GM12878 (cell line): ENCODE data around the gene SLC2A9. TPM values are rescaled to one million over a fixed set of nuclear protein-coding genes. Genes with fewer than 3 reads are reported as not detected.

ENCODE experiments used
- ATAC-seq: fragments of 200-7000 bp; cut with Tn5 transposase; 3 replicates; pipeline ENCODE4 v1.9.1; 2020; ENCODE audit warnings: mild to moderate bottlenecking, moderate library complexity
- BruUV-seq: library from RNA; stranded (reverse); fragments of 400-500 nt; replicated peaks from 2 replicates; lab custom pipeline; 2021; lab: Mats Ljungman, UMichigan
- CTCF ChIA-PET: fragments of 300-600 bp; sonication (Branson Sonifier 250); formaldehyde crosslinking; extraction: SDS; loops from one replicate; lab custom pipeline; 2021; ENCODE audit warnings: inconsistent platforms; lab: Yijun Ruan, JAX
- POLR2A ChIA-PET: fragments of 350-600 bp; formaldehyde crosslinking; extraction: SDS; loops from one replicate; lab custom pipeline; 2021; ENCODE audit warnings: inconsistent platforms; lab: Charles Lee
- RAD21 ChIA-PET: fragments of 300-600 bp; sonication (Branson Sonifier 250); formaldehyde crosslinking; loops from one replicate; lab custom pipeline; 2023; ENCODE audit warnings: antibody characterized with exemption; ENCODE audit not compliant: unreplicated experiment; lab: Charles Lee
- SMC1A ChIA-PET: fragments of 300-600 bp; sonication (Branson Sonifier 250); formaldehyde crosslinking; loops from one replicate; lab custom pipeline; 2023; ENCODE audit not compliant: unreplicated experiment, uncharacterized antibody; lab: Charles Lee
- DNase-seq: peaks from one replicate; pipeline ENCODE4 v3.0.0-alpha.2; 2011; ENCODE audit warnings: low read depth, low spot score
- FAIRE-seq: peaks from 3 replicates; lab custom pipeline; 2011; peaks lifted over from hg19 to GRCh38; lab: Jason Lieb, UNC
- H2AFZ ChIP-seq: 2 replicates; pipeline ENCODE4 v1.6.0; 2011; ENCODE audit warnings: low read depth, low read length, control low read depth; ENCODE audit not compliant: control insufficient read depth
- H3K27ac ChIP-seq: 2 replicates; pipeline ENCODE4 v1.5.1; 2011; ENCODE audit warnings: control low read depth; ENCODE audit not compliant: control insufficient read depth, insufficient read depth
- H3K27me3 ChIP-seq, 2 experiments: replicated peaks in 1 of 2; 2 replicates each; pipeline versions ENCODE4 v1.6.0 to v1.6.1; 2011; ENCODE audit warnings: low read length in 1 of 2; ENCODE audit not compliant: control insufficient read depth in 2 of 2, insufficient read depth in 2 of 2
- H3K36me3 ChIP-seq, 2 experiments: 2 replicates each; pipeline ENCODE4 v1.5.1; 2011; ENCODE audit warnings: low read length in 1 of 2; ENCODE audit not compliant: control insufficient read depth in 2 of 2, insufficient read depth in 2 of 2
- H3K4me1 ChIP-seq: 2 replicates; pipeline ENCODE4 v1.6.1; 2011; ENCODE audit warnings: mild to moderate bottlenecking, low read length, moderate library complexity, mixed read lengths; ENCODE audit not compliant: control insufficient read depth, insufficient read depth
- H3K4me2 ChIP-seq: 2 replicates; pipeline ENCODE4 v1.6.0; 2011; ENCODE audit warnings: control low read depth; ENCODE audit not compliant: control insufficient read depth, insufficient read depth
- H3K4me3 ChIP-seq: fragments of 200-600 bp; sonication (generic); 2 replicates; pipeline ENCODE4 v1.5.1; 2016
- H3K79me2 ChIP-seq: 2 replicates; pipeline ENCODE4 v1.6.0; 2011; ENCODE audit warnings: low read length; ENCODE audit not compliant: control insufficient read depth, insufficient read depth
- H3K9ac ChIP-seq: 2 replicates; pipeline ENCODE4 v1.8.0; 2011; ENCODE audit warnings: low read length, control low read depth, mixed read lengths; ENCODE audit not compliant: control insufficient read depth, insufficient read depth
- H3K9me3 ChIP-seq: replicated peaks from 3 replicates; pipeline ENCODE4 v1.5.1; 2011; ENCODE audit warnings: mild to moderate bottlenecking, low read length; ENCODE audit not compliant: control insufficient read depth, insufficient read depth
- H4K20me1 ChIP-seq: 2 replicates; pipeline ENCODE4 v1.6.0; 2011; ENCODE audit not compliant: control insufficient read depth, insufficient read depth
- CBFB ChIP-seq: IDR thresholded peaks from 2 replicates; pipeline ENCODE4 v1.6.1; 2016; ENCODE audit warnings: antibody characterized with exemption, low read depth
- GABPA ChIP-seq: IDR thresholded peaks from 2 replicates; pipeline ENCODE4 v1.6.1; 2014; ENCODE audit warnings: antibody characterized with exemption, low read depth, mild to moderate bottlenecking, inconsistent platforms
- HDAC6 ChIP-seq: fragments of 200-600 bp; sonication (generic); IDR thresholded peaks from one replicate; pipeline ENCODE4 v1.8.0; 2017; ENCODE audit warnings: antibody characterized with exemption; ENCODE audit not compliant: unreplicated experiment
- IKZF1 ChIP-seq: fragments of 450-650 bp; conservative IDR thresholded peaks from 2 replicates; pipeline ENCODE4 v1.6.1; 2017; ENCODE audit warnings: antibody characterized with exemption, mild to moderate bottlenecking
- KLF5 ChIP-seq: fragments of 450-650 bp; IDR thresholded peaks from 2 replicates; pipeline ENCODE4 v1.6.1; 2014; ENCODE audit warnings: mild to moderate bottlenecking; ENCODE audit not compliant: partially characterized antibody
- MTA2 ChIP-seq: fragments of 450-650 bp; IDR thresholded peaks from 2 replicates; pipeline ENCODE4 v1.6.1; 2016; ENCODE audit warnings: low read depth, mild to moderate bottlenecking, moderate library complexity
- NR2F1 ChIP-seq: fragments of 450-650 bp; conservative IDR thresholded peaks from 2 replicates; pipeline ENCODE4 v1.6.1; 2017; ENCODE audit warnings: mild to moderate bottlenecking
- SMC3 ChIP-seq: IDR thresholded peaks from 2 replicates; pipeline ENCODE4 v1.6.1; 2011; ENCODE audit warnings: low read length, improper control_type of control experiment, borderline replicate concordance
- SREBF1 ChIP-seq: IDR thresholded peaks from 2 replicates; pipeline ENCODE4 v1.6.1; 2012; ENCODE audit warnings: mild to moderate bottlenecking, low read length
- SREBF2 ChIP-seq: IDR thresholded peaks from 2 replicates; pipeline ENCODE4 v1.6.1; 2012; ENCODE audit warnings: mild to moderate bottlenecking, low read length
- WGBS: methylation state at CpG from one replicate; pipeline ENCODE4 v1.1.6; 2016; ENCODE audit warnings: low lambda C conversion rate; ENCODE audit not compliant: insufficient replicate concordance, insufficient coverage; ENCODE audit errors: missing lambda C conversion rate; 5-methylcytosine and 5-hydroxymethylcytosine counted together
- in situ Hi-C: fragments of 300-500 bp; cut with MboI; formaldehyde crosslinking; loops from 9 replicates; pipeline ENCODE4 v1.14.3; 2018; ENCODE audit warnings: mixed read lengths
- intact Hi-C: fragments of 100-400 bp; cut with micrococcal nuclease; formaldehyde crosslinking; loops from one replicate; pipeline ENCODE4 v1.14.2; 2022; ENCODE audit not compliant: unreplicated experiment
- polyA plus RNA-seq, 11 experiments: library from polyadenylated mRNA; depleted of rRNA in 4 of 11; unstranded in 6 of 11; stranded (reverse) in 5 of 11; fragments of >200 nt; fragmentation: Nextera tagmentation in 4 of 11; fragmentation: Illumina TruSeq in 1 of 11; extraction: Ambion mirVana in 4 of 11; extraction: Trizol in 1 of 11; gene quantifications; 1 replicate in 1 of 11; 2 replicates in 10 of 11; pipeline versions ENCODE4 v1.2.1 to v1.2.3, GENCODE V29; 2011 to 2016; ENCODE audit warnings: inconsistent platforms in 2 of 11, missing spikeins in 2 of 11, low read depth in 1 of 11
- total RNA-seq, 4 experiments: library from RNA; depleted of rRNA in 3 of 4; stranded (reverse); fragments of >200 nt in 3 of 4; fragmentation: Illumina TruSeq in 1 of 4; extraction: Trizol in 1 of 4; gene quantifications; 2 replicates each; pipeline versions ENCODE4 v1.2.1 to v1.2.3, GENCODE V29; 2013 to 2021
- TF ChIP-seq, protein P1 (sequence below): fragments of 450-650 bp; IDR thresholded peaks from 2 replicates; pipeline ENCODE4 v1.6.1; 2016; ENCODE audit warnings: mild to moderate bottlenecking
- TF ChIP-seq, protein P2 (sequence below): IDR thresholded peaks from 2 replicates; pipeline ENCODE4 v1.6.1; 2011; ENCODE audit warnings: low read depth, mild to moderate bottlenecking, low read length, moderate library complexity, borderline replicate concordance; ENCODE audit errors: extremely low read depth
- TF ChIP-seq, protein P3 (sequence below): IDR thresholded peaks from 2 replicates; pipeline ENCODE4 v1.6.1; 2011; ENCODE audit warnings: borderline replicate concordance, low read depth, mild to moderate bottlenecking, moderate library complexity, low read length; ENCODE audit not compliant: insufficient read depth, poor library complexity, severe bottlenecking
- TF ChIP-seq, protein P4 (sequence below): fragments of 450-650 bp; IDR thresholded peaks from 2 replicates; pipeline ENCODE4 v1.6.1; 2017; ENCODE audit warnings: low read depth, mild to moderate bottlenecking, moderate library complexity

SLC2A9 gene
- total and polyA plus RNA-seq, 10 of the 15 experiments (the other 5 are each of a cell fraction or from before 2014, with no cell fraction given): 0.28 to 2.8 (median 1.2) TPM

DNA sequence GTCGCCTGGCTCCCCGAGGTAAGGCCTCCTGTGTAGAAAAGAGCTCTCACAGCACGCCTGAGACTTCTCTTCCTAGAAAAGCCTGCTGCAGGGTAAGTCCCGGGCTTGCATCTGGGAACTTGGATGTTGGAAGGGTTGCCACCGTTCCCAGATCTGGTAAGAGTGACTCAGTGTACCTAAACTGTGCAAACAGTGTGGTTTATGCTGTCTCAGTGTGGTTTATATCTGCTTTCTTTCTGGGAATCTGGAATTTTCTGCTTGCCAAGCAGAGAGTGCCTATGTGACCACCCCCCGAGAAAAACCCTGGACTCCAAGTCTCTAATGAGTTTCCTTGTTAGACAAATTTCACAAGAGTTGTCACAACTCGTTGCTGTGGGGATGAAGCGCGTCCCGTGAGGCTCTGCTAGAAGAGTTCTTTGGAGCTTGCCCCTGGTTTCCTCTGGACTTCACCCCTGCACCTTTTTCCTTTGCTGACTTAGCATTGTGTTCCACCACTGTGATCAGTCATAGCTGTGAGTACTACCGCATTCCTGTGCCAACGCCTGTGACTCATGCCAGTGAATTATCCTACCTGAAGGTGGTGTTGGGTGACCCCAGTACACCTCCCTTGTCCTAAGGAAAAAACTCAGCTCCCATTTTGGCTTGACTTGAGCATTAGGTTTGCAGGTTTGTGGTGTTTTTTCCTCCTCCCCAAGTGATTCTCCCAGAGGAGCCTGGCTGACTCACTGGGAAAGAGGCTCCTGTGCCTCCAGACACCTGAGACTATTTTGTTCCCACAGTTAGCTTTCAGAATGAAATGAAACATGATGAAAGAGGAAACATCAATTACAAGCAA lies 14.5 kb downstream of the SLC2A9 start (continued):
- TF ChIP-seq, protein P1, sequence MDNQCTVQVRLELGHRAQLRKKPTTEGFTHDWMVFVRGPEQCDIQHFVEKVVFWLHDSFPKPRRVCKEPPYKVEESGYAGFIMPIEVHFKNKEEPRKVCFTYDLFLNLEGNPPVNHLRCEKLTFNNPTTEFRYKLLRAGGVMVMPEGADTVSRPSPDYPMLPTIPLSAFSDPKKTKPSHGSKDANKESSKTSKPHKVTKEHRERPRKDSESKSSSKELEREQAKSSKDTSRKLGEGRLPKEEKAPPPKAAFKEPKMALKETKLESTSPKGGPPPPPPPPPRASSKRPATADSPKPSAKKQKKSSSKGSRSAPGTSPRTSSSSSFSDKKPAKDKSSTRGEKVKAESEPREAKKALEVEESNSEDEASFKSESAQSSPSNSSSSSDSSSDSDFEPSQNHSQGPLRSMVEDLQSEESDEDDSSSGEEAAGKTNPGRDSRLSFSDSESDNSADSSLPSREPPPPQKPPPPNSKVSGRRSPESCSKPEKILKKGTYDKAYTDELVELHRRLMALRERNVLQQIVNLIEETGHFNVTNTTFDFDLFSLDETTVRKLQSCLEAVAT: peak; percentile 82

DNA sequence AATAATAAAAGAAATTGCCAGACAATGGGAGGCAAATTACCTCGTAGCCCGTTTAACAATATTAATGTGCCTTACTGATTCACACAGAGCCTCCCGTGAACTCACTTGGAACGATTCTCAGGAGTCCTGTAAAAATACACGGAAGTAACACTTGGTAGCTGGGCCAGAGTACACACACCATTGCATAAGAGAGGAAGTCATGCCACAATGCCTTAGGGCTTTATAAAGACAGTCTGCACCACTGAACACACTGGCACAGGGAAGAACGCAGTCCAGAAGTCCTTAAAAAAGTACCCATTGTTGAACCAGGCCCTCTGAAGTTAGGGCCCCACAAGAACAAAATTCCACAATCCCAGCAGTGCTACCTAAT lies 15.1 kb downstream of the SLC2A9 start:
- peaks cover 65% of the 10 kb centered on the region for H3K4me1 ChIP-seq
- H3K9me3 ChIP-seq: no peaks in the 10 kb centered on the region
- H3K79me2 ChIP-seq: no peaks in the 10 kb centered on the region
- in situ Hi-C loops: no loop called here
- peak overlapping the region; percentile 71 for H3K27ac ChIP-seq
- CTCF ChIA-PET: interaction anchor here (1.2 to 6.6 kb wide), 6 partner anchors 9 to 303 kb away, joined by 3 to 87 read pairs (median 6); no protein-coding TSS in a partner anchor
- ATAC-seq (peak; percentile 67), FAIRE-seq (no peak), DNase-seq (peak; percentile 82)
- H2AFZ ChIP-seq: peak overlapping the region; percentile 54
- peak overlapping the region; percentile 23 for H3K4me2 ChIP-seq
- intact Hi-C loops: loop anchor here (2.0 to 10.0 kb wide), 3 partner anchors 35 to 729 kb away; no protein-coding TSS in a partner anchor
- no peaks in the 10 kb centered on the region for H4K20me1 ChIP-seq
- POLR2A ChIA-PET: interaction anchor here (0.7 to 4.7 kb wide), 8 partner anchors 9 to 451 kb away, joined by 3 to 39 read pairs (median 9); partner anchors contain the start of gene ZNF518B
- no peak overlapping the region; the same call in 1 of the 2 replicates for H3K4me3 ChIP-seq
- RAD21 ChIA-PET: interaction anchor here (0.7 to 7.9 kb wide), 11 partner anchors 8 to 241 kb away, joined by 3 to 69 read pairs (median 12); partner anchors contain the start of gene WDR1
- H3K27me3 ChIP-seq: no peaks in the 10 kb centered on the region
- no TSS peak for BruUV-seq
- SMC1A ChIA-PET: interaction anchor here (0.8 to 8.1 kb wide), 18 partner anchors 8 to 241 kb away, joined by 3 to 77 read pairs (median 8); no protein-coding TSS in a partner anchor
- WGBS: 3% methylated on average over 6 of the region's 6 CpGs
- H3K36me3 ChIP-seq: no peaks in the 10 kb centered on the region
- peak overlapping the region; percentile 60 for H3K9ac ChIP-seq
- TF ChIP-seq HDAC6: no peak
- peak; percentile 55 for TF ChIP-seq IKZF1
- TF ChIP-seq CBFB: no peak
- no peak for TF ChIP-seq NR2F1
- TF ChIP-seq SREBF2: no peak
- TF ChIP-seq, protein P2, sequence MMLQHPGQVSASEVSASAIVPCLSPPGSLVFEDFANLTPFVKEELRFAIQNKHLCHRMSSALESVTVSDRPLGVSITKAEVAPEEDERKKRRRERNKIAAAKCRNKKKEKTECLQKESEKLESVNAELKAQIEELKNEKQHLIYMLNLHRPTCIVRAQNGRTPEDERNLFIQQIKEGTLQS: no peak
- TF ChIP-seq, protein P3, sequence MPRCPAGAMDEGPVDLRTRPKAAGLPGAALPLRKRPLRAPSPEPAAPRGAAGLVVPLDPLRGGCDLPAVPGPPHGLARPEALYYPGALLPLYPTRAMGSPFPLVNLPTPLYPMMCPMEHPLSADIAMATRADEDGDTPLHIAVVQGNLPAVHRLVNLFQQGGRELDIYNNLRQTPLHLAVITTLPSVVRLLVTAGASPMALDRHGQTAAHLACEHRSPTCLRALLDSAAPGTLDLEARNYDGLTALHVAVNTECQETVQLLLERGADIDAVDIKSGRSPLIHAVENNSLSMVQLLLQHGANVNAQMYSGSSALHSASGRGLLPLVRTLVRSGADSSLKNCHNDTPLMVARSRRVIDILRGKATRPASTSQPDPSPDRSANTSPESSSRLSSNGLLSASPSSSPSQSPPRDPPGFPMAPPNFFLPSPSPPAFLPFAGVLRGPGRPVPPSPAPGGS: peak; percentile 21
- TF ChIP-seq SMC3: no peak
- TF ChIP-seq SREBF1: no peak
- TF ChIP-seq, protein P4, sequence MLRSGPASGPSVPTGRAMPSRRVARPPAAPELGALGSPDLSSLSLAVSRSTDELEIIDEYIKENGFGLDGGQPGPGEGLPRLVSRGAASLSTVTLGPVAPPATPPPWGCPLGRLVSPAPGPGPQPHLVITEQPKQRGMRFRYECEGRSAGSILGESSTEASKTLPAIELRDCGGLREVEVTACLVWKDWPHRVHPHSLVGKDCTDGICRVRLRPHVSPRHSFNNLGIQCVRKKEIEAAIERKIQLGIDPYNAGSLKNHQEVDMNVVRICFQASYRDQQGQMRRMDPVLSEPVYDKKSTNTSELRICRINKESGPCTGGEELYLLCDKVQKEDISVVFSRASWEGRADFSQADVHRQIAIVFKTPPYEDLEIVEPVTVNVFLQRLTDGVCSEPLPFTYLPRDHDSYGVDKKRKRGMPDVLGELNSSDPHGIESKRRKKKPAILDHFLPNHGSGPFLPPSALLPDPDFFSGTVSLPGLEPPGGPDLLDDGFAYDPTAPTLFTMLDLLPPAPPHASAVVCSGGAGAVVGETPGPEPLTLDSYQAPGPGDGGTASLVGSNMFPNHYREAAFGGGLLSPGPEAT: peak; percentile 22; the same call in 1 of the 2 replicates
- peak; percentile 34; the same call in 1 of the 2 replicates for TF ChIP-seq MTA2
- TF ChIP-seq KLF5: no peak
- no peak for TF ChIP-seq GABPA
